ENCODE results near the gene TPX2. TPM values are rescaled to one million over a fixed set of nuclear protein-coding genes. Genes with fewer than 3 reads are reported as not detected.

TPX2 gene
- total RNA-seq, 2 experiments from 2014 or later, result 112 to 113 TPM

- Mint-ChIP-seq H3K36me3 (ENCODE audit: low read depth) (peaks cover 44% of the 10 kb centered on the region), H3K27me3 (no peaks in the 10 kb centered on the region), H3K27ac (no peak overlapping the region), H3K4me1 (ENCODE audit: low read depth) (no peaks in the 10 kb centered on the region), H3K9me3 (no peaks in the 10 kb centered on the region), H3K4me3 (no peak overlapping the region)
- ChIA-PET POLR2A (no interaction called here), CTCF (interaction anchor here (1.1 kb wide), 1 partner anchor 123 kb away, joined by 3 read pairs; no protein-coding TSS in a partner anchor)
- DNase-seq, result no peak
- no peak for TF ChIP-seq CTCF (IDR thresholded peaks at IDR 0.05)
- intact Hi-C loops (cut with micrococcal nuclease), result no loop called here
- ATAC-seq, result no peak
Observed at GRCh38 chr20:31757254-31757653, 18.2 kb downstream of the TPX2 start.

- ChIA-PET POLR2A (no interaction called here), CTCF (interaction anchor here (0.6 to 0.7 kb wide), 2 partner anchors 35 to 272 kb away, joined by 3 to 4 read pairs; no protein-coding TSS in a partner anchor)
- H3K27ac Mint-ChIP-seq, result no peak overlapping the region
- no peaks in the 10 kb centered on the region for H3K4me1 Mint-ChIP-seq (ENCODE audit: low read depth)
- DNase-seq (no peak), ATAC-seq (no peak)
- H3K36me3 Mint-ChIP-seq (ENCODE audit: low read depth), result peaks cover 46% of the 10 kb centered on the region
- no peak overlapping the region for H3K4me3 Mint-ChIP-seq
- TF ChIP-seq CTCF (IDR thresholded peaks at IDR 0.05), result no peak
- no peaks in the 10 kb centered on the region for H3K9me3 Mint-ChIP-seq
- intact Hi-C loops (cut with micrococcal nuclease), result no loop called here
- no peaks in the 10 kb centered on the region for H3K27me3 Mint-ChIP-seq
Observed at GRCh38 chr20:31758521-31758920, 19.4 kb downstream of the TPX2 start.

- DNase-seq, result no peak
- ChIA-PET CTCF (interaction anchor here (0.7 kb wide), 1 partner anchor 34 kb away, joined by 4 read pairs; no protein-coding TSS in a partner anchor), POLR2A (no interaction called here)
- Mint-ChIP-seq H3K27ac (no peak overlapping the region), H3K4me1 (ENCODE audit: low read depth) (no peaks in the 10 kb centered on the region), H3K27me3 (no peaks in the 10 kb centered on the region), H3K9me3 (no peaks in the 10 kb centered on the region), H3K36me3 (ENCODE audit: low read depth) (peaks cover 45% of the 10 kb centered on the region), H3K4me3 (no peak overlapping the region)
- no peak for TF ChIP-seq CTCF (IDR thresholded peaks at IDR 0.05)
- ATAC-seq, result no peak
- intact Hi-C loops (cut with micrococcal nuclease), result no loop called here
Observed at GRCh38 chr20:31758991-31759390, 19.9 kb downstream of the TPX2 start.

GRCh38 chr20:31759836-31760518 is 20.9 kb downstream of the TPX2 start:
- H3K4me3 Mint-ChIP-seq, result no peak overlapping the region
- ChIA-PET POLR2A (no interaction called here), CTCF (interaction anchor here (1.5 kb wide), 1 partner anchor 85 kb away, joined by 3 read pairs; the partner anchor contains the start of gene FOXS1)
- no peaks in the 10 kb centered on the region for H3K27me3 Mint-ChIP-seq
- TF ChIP-seq CTCF (IDR thresholded peaks at IDR 0.05), result no peak
- no peak overlapping the region for H3K27ac Mint-ChIP-seq
- no peak for DNase-seq
- peaks cover 48% of the 10 kb centered on the region for H3K36me3 Mint-ChIP-seq (ENCODE audit: low read depth)
- intact Hi-C loops (cut with micrococcal nuclease), result no loop called here
- no peak for ATAC-seq
- H3K9me3 Mint-ChIP-seq, result no peaks in the 10 kb centered on the region
- H3K4me1 Mint-ChIP-seq (ENCODE audit: low read depth), result no peaks in the 10 kb centered on the region

GRCh38 chr20:31760519-31761240 is 21.6 kb downstream of the TPX2 start:
- no peak overlapping the region for H3K4me3 Mint-ChIP-seq
- no peak for ATAC-seq
- H3K4me1 Mint-ChIP-seq (ENCODE audit: low read depth), result no peaks in the 10 kb centered on the region
- peaks cover 53% of the 10 kb centered on the region for H3K36me3 Mint-ChIP-seq (ENCODE audit: low read depth)
- POLR2A ChIA-PET, result no interaction called here
- H3K9me3 Mint-ChIP-seq, result no peaks in the 10 kb centered on the region
- no peak for TF ChIP-seq CTCF (IDR thresholded peaks at IDR 0.05)
- DNase-seq, result no peak
- CTCF ChIA-PET, result interaction anchor here (0.9 to 1.5 kb wide), 2 partner anchors 29 to 85 kb away, joined by 3 read pairs; partner anchors contain the start of gene FOXS1
- intact Hi-C loops (cut with micrococcal nuclease), result no loop called here
- H3K27me3 Mint-ChIP-seq, result no peaks in the 10 kb centered on the region
- H3K27ac Mint-ChIP-seq, result no peak overlapping the region
